ENCODE data around the gene TBX5. TPM values are rescaled to one million over a fixed set of nuclear protein-coding genes. Genes with fewer than 3 reads are reported as not detected.

TBX5 gene
- total and polyA plus RNA-seq, 5 donors from 2014 or later: not detected

- DNase-seq (no peak), ATAC-seq (ENCODE audit: low read depth in 2 of 2) (no peak)
- Histone ChIP-seq H3K27me3 (ENCODE audit: control insufficient read depth, insufficient read depth, low read length) (peaks cover 49% of the 10 kb centered on the region), H3K27ac (ENCODE audit: insufficient read depth, low read length, poor library complexity, severe bottlenecking) (no peak overlapping the region), H3K4me1 (ENCODE audit: control insufficient read depth, insufficient read depth, low read length, poor library complexity, severe bottlenecking) (no peaks in the 10 kb centered on the region), H3K36me3 (ENCODE audit: control insufficient read depth, insufficient read depth, low read length) (no peaks in the 10 kb centered on the region), H3K4me3 (ENCODE audit: low read depth, low read length) (no peak overlapping the region), H3K9me3 (ENCODE audit: control insufficient read depth in 2 of 2, low read length in 2 of 2) (no peaks in the 10 kb centered on the region)
- Mint-ChIP-seq H3K9me3 (peaks cover 0 to 4% (median 0%) of the 10 kb centered on the region in 7 donors), H3K4me1 (peaks cover 0 to 13% (median 3%) of the 10 kb centered on the region in 4 donors), H3K27me3 (peaks cover 84% of the 10 kb centered on the region), H3K4me3 (no peak overlapping the region), H3K36me3 (no peaks in the 10 kb centered on the region), H3K27ac (no peak overlapping the region)
Observed at GRCh38 chr12:114411071-114411837, 5.3 kb upstream of the TBX5 start.

DNA sequence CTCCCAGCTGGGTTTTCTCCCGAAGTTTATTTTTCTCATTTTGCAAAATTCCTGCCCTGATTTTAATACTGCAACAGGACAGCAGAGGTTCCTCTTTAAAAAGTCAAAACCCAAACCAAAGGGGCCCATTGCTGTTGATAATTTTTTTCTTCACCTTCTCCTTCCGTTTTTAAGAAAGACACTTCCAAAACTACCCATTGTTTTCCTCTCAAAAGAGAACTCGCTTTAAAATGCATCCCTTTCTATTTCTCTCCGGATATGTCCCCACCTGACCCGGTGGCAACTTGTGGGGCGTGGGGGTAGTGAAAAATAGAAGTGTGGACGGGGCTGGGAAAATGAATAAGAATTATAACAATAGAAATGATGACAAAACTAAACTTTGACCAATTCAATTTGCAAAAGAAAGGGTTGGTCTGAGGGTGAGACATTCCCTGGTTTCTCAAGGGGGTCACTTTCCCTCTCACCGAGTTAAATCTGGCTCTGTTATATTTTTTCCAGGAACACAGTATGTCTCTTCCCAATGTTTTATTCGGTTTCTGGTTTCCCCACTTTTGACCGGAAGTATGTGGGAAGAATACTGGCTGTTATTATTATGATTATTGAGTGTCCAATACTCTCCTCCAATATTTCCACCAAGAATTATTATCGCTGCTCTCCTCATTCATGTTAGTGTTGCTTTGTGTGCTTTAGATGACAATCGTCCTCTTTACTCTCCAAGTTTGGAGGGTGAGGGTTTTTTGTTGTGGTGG lies 4.1 kb upstream of the TBX5 start:
- Histone ChIP-seq H3K27me3 (ENCODE audit: control insufficient read depth, insufficient read depth, low read length) (peaks cover 48% of the 10 kb centered on the region), H3K4me1 (ENCODE audit: control insufficient read depth, insufficient read depth, low read length, poor library complexity, severe bottlenecking) (no peaks in the 10 kb centered on the region), H3K36me3 (ENCODE audit: control insufficient read depth, insufficient read depth, low read length) (no peaks in the 10 kb centered on the region), H3K9me3 (ENCODE audit: control insufficient read depth in 2 of 2, low read length in 2 of 2) (no peaks in the 10 kb centered on the region), H3K4me3 (ENCODE audit: low read depth, low read length) (no peak overlapping the region), H3K27ac (ENCODE audit: insufficient read depth, low read length, poor library complexity, severe bottlenecking) (no peak overlapping the region)
- DNase-seq: no peak
- H3K36me3 Mint-ChIP-seq: no peaks in the 10 kb centered on the region
- H3K27me3 Mint-ChIP-seq: peaks cover 84% of the 10 kb centered on the region
- ATAC-seq (ENCODE audit: low read depth in 2 of 2): no peak
- no peak overlapping the region for H3K27ac Mint-ChIP-seq
- H3K4me1 Mint-ChIP-seq: peaks cover 0 to 13% (median 3%) of the 10 kb centered on the region in 4 donors
- H3K4me3 Mint-ChIP-seq: peak overlapping the region in 1 of 4 donors; percentile 11
- peaks cover 0 to 6% (median 0%) of the 10 kb centered on the region in 7 donors for H3K9me3 Mint-ChIP-seq

DNA sequence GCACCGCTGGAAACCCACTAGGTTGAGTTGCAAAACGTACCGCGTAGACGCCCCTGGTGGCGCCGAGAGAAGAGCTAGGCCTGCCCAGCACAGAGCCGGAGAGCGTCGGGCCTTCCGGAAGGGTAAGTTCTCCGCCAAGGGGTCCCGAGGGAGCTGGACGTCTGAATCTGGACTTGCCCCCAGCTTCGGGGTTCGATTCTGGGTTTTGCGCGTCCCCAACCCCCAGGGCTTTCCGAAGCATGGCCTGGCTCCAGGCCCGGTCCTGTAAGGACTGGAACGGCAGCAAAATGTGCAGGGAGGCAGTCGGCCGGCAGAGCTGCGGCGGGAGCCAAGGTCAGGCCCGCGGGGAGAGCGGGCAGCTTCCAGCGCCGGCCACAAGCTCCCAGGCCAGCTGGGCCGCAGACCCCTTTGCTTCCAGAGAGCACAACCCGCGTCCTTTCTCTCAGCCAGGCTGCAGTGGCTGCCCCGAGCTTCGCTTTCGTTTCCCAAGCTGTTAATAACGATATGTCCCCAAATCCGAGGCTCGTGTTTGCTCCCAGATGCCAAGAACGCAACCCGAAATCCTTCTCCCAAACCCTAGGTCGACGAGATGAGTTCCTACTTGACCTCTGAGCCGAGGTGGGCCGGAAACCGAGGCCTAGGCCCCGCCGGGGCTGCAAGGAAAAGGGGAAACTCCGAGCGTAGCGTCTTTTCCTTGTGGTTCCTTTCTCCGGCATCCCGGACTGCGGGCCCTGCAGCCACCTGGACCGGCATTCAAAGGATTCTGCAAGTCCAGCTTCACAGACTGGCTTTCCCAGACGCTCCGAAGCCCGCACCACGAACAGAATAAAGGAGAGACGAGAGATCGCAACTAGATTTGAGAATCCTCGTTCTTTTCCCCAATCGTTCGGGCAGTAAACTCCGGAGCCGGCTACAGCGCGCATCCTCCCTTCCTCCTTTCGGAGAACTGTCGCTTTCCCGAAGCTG lies 3.2 kb upstream of the TBX5 start:
- Mint-ChIP-seq H3K4me1 (peaks cover 0 to 13% (median 3%) of the 10 kb centered on the region in 4 donors), H3K9me3 (peaks cover 0 to 6% (median 0%) of the 10 kb centered on the region in 7 donors), H3K4me3 (peak overlapping the region in 3 of 4 donors; percentile 39 to 54 (median 51)), H3K27ac (no peak overlapping the region), H3K36me3 (no peaks in the 10 kb centered on the region), H3K27me3 (peaks cover 87% of the 10 kb centered on the region)
- H3K4me1 ChIP-seq (ENCODE audit: control insufficient read depth, insufficient read depth, low read length, poor library complexity, severe bottlenecking): no peaks in the 10 kb centered on the region
- H3K27me3 ChIP-seq (ENCODE audit: control insufficient read depth, insufficient read depth, low read length): peaks cover 45% of the 10 kb centered on the region
- no peaks in the 10 kb centered on the region for H3K9me3 ChIP-seq (ENCODE audit: control insufficient read depth in 2 of 2, low read length in 2 of 2)
- ATAC-seq (ENCODE audit: low read depth in 2 of 2): no peak
- no peak overlapping the region for H3K4me3 ChIP-seq (ENCODE audit: low read depth, low read length)
- no peaks in the 10 kb centered on the region for H3K36me3 ChIP-seq (ENCODE audit: control insufficient read depth, insufficient read depth, low read length)
- DNase-seq: no peak
- no peak overlapping the region for H3K27ac ChIP-seq (ENCODE audit: insufficient read depth, low read length, poor library complexity, severe bottlenecking)

DNA sequence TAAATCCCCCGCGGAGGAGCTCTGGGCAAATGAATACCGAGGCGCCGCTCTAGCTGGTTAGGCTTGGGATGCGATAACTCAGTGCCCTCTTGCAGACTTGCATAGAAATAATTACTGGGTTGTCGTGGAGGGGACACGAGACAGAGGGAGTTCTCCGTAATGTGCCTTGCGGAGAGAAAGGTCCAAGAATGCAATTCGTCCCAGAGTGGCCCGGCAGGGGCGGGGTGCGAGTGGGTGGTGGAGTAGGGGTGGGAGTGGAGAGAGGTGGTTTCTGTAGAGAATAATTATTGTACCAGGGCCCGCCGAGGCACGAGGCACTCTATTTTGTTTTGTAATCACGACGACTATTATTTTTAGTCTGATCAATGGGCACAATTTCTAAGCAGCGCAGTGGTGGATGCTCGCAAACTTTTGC lies 2.5 kb upstream of the TBX5 start:
- H3K4me3 Mint-ChIP-seq: peak overlapping the region in 2 of 4 donors; percentile 21 to 51
- ATAC-seq (ENCODE audit: low read depth in 2 of 2) (no peak), DNase-seq (no peak)
- H3K9me3 Mint-ChIP-seq: peaks cover 0 to 6% (median 0%) of the 10 kb centered on the region in 7 donors
- H3K27ac Mint-ChIP-seq: no peak overlapping the region
- no peaks in the 10 kb centered on the region for H3K4me1 ChIP-seq (ENCODE audit: control insufficient read depth, insufficient read depth, low read length, poor library complexity, severe bottlenecking)
- peaks cover 0 to 13% (median 3%) of the 10 kb centered on the region in 4 donors for H3K4me1 Mint-ChIP-seq
- H3K27me3 Mint-ChIP-seq: peaks cover 92% of the 10 kb centered on the region
- no peaks in the 10 kb centered on the region for H3K36me3 Mint-ChIP-seq
- H3K36me3 ChIP-seq (ENCODE audit: control insufficient read depth, insufficient read depth, low read length): no peaks in the 10 kb centered on the region
- no peak overlapping the region for H3K4me3 ChIP-seq (ENCODE audit: low read depth, low read length)
- no peak overlapping the region for H3K27ac ChIP-seq (ENCODE audit: insufficient read depth, low read length, poor library complexity, severe bottlenecking)
- H3K9me3 ChIP-seq (ENCODE audit: control insufficient read depth in 2 of 2, low read length in 2 of 2): no peaks in the 10 kb centered on the region
- peaks cover 43% of the 10 kb centered on the region for H3K27me3 ChIP-seq (ENCODE audit: control insufficient read depth, insufficient read depth, low read length)

GRCh38 chr12:114407842-114408411 lies 2.0 kb upstream of the TBX5 start:
- H3K4me3 Mint-ChIP-seq: no peak overlapping the region
- peaks cover 38% of the 10 kb centered on the region for H3K27me3 ChIP-seq (ENCODE audit: control insufficient read depth, insufficient read depth, low read length)

GRCh38 chr12:114406984-114407841 lies 1.3 kb upstream of the TBX5 start:
- ATAC-seq (ENCODE audit: low read depth in 2 of 2) (no peak), DNase-seq (no peak)
- Mint-ChIP-seq H3K4me1 (peaks cover 0 to 13% (median 3%) of the 10 kb centered on the region in 4 donors), H3K9me3 (peaks cover 0 to 7% (median 0%) of the 10 kb centered on the region in 7 donors), H3K27me3 (peaks cover 92% of the 10 kb centered on the region), H3K27ac (no peak overlapping the region), H3K36me3 (no peaks in the 10 kb centered on the region), H3K4me3 (no peak overlapping the region)
- Histone ChIP-seq H3K4me3 (ENCODE audit: low read depth, low read length) (no peak overlapping the region), H3K27ac (ENCODE audit: insufficient read depth, low read length, poor library complexity, severe bottlenecking) (no peak overlapping the region), H3K27me3 (ENCODE audit: control insufficient read depth, insufficient read depth, low read length) (peaks cover 38% of the 10 kb centered on the region), H3K36me3 (ENCODE audit: control insufficient read depth, insufficient read depth, low read length) (no peaks in the 10 kb centered on the region), H3K4me1 (ENCODE audit: control insufficient read depth, insufficient read depth, low read length, poor library complexity, severe bottlenecking) (no peaks in the 10 kb centered on the region), H3K9me3 (ENCODE audit: control insufficient read depth in 2 of 2, low read length in 2 of 2) (no peaks in the 10 kb centered on the region)

More at GRCh38 chr12:114407842-114408411, 2.0 kb upstream of the TBX5 start:
- peaks cover 92% of the 10 kb centered on the region for H3K27me3 Mint-ChIP-seq
- no peak for ATAC-seq (ENCODE audit: low read depth in 2 of 2)
- Histone ChIP-seq H3K4me1 (ENCODE audit: control insufficient read depth, insufficient read depth, low read length, poor library complexity, severe bottlenecking) (no peaks in the 10 kb centered on the region), H3K27ac (ENCODE audit: insufficient read depth, low read length, poor library complexity, severe bottlenecking) (no peak overlapping the region), H3K36me3 (ENCODE audit: control insufficient read depth, insufficient read depth, low read length) (no peaks in the 10 kb centered on the region), H3K4me3 (ENCODE audit: low read depth, low read length) (no peak overlapping the region), H3K9me3 (ENCODE audit: control insufficient read depth in 2 of 2, low read length in 2 of 2) (no peaks in the 10 kb centered on the region)
- H3K9me3 Mint-ChIP-seq: peaks cover 0 to 7% (median 0%) of the 10 kb centered on the region in 7 donors
- H3K4me1 Mint-ChIP-seq: peaks cover 0 to 13% (median 3%) of the 10 kb centered on the region in 4 donors
- no peak for DNase-seq
- no peaks in the 10 kb centered on the region for H3K36me3 Mint-ChIP-seq
- H3K27ac Mint-ChIP-seq: no peak overlapping the region

All from CD4-positive, CD25-positive, alpha-beta regulatory T cell (primary cell).